Activated CD4-positive, alpha-beta T cell treated with anti-CD3 and anti-CD28 coated beads, Interleukin-2, amount 50 U/mL, for 4 hours (primary cell): ENCODE measurements around the gene MRPL19.
"Not testable (repeated sequence)": the region's sequence is repeated elsewhere in the genome, so short reads cannot be mapped to it uniquely, and the experiment has no call there.

ENCODE experiments used
- DNase-seq, 2 experiments: peaks; one replicate each; pipeline ENCODE4 v3.0.0-alpha.2; 2020

The MRPL19 gene

GRCh38 chr2:75616933-75617332, 29.6 kb upstream of the MRPL19 start:
- DNase-seq: no peak

- no peak for DNase-seq
Measured at GRCh38 chr2:75619956-75620740, 26.4 kb upstream of the MRPL19 start.

- no peak for DNase-seq
Measured at GRCh38 chr2:75621228-75621627, 25.4 kb upstream of the MRPL19 start.

- no peak for DNase-seq
Measured at GRCh38 chr2:75622500-75622899, 24.1 kb upstream of the MRPL19 start.

- no peak for DNase-seq
Measured at GRCh38 chr2:75622929-75623328, 23.7 kb upstream of the MRPL19 start.

- peak; percentile 38 to 55 for DNase-seq
Measured at GRCh38 chr2:75627902-75628504, 18.6 kb upstream of the MRPL19 start.

GRCh38 chr2:75632091-75632701, 14.4 kb upstream of the MRPL19 start:
- no peak for DNase-seq

GRCh38 chr2:75632813-75633212, 13.8 kb upstream of the MRPL19 start:
- DNase-seq: no peak

- no peak for DNase-seq
Measured at GRCh38 chr2:75633620-75634019, 13.0 kb upstream of the MRPL19 start.

- no peak for DNase-seq
Measured at GRCh38 chr2:75634945-75635344, 11.6 kb upstream of the MRPL19 start.

- no peak for DNase-seq
Measured at GRCh38 chr2:75637568-75637967, 9.0 kb upstream of the MRPL19 start.

- peak; percentile 47 to 48 for DNase-seq
Measured at GRCh38 chr2:75640621-75641121, 5.9 kb upstream of the MRPL19 start.

- no peak for DNase-seq
Measured at GRCh38 chr2:75641587-75641986, 5.0 kb upstream of the MRPL19 start.

- no peak for DNase-seq
Measured at GRCh38 chr2:75643980-75644379, 2.6 kb upstream of the MRPL19 start.

GRCh38 chr2:75645643-75646042, 940 bp upstream of the MRPL19 start:
- no peak for DNase-seq

GRCh38 chr2:75646090-75646582, 447 bp upstream of the MRPL19 start:
- DNase-seq: no peak

- DNase-seq: no peak
Measured at GRCh38 chr2:75647771-75648170, 1.2 kb downstream of the MRPL19 start.

GRCh38 chr2:75654012-75654411, 7.4 kb downstream of the MRPL19 start:
- DNase-seq: no peak

- no peak for DNase-seq
Measured at GRCh38 chr2:75655861-75656260, 9.3 kb downstream of the MRPL19 start.

GRCh38 chr2:75656563-75656962, 10.0 kb downstream of the MRPL19 start:
- DNase-seq: no peak

- DNase-seq: no peak
Measured at GRCh38 chr2:75657798-75658197, 11.2 kb downstream of the MRPL19 start.

- no peak for DNase-seq
Measured at GRCh38 chr2:75666911-75667310, 20.3 kb downstream of the MRPL19 start.

GRCh38 chr2:75667884-75668283, 21.3 kb downstream of the MRPL19 start:
- no peak for DNase-seq

GRCh38 chr2:75675423-75675822, 28.8 kb downstream of the MRPL19 start:
- DNase-seq: not testable (repeated sequence)
